Stimulated activated CD4-positive, alpha-beta T cell treated with anti-CD3 and anti-CD28 coated beads, TNF-alpha, amount 100 ng/mL, for 24 hours (primary cell): ENCODE data around the gene G2E3.
A peak's percentile ranks its signal among the peaks of the same experiment; 100 is the strongest.
"Not testable (repeated sequence)": the region's sequence is repeated elsewhere in the genome, so short reads cannot be mapped to it uniquely, and the experiment has no call there.

Source experiments
- DNase-seq, 3 experiments: peaks; one replicate each; pipeline ENCODE4 v3.0.0-alpha.2; 2020; ENCODE audit warnings: low read depth in 3 of 3

The G2E3 gene

DNA sequence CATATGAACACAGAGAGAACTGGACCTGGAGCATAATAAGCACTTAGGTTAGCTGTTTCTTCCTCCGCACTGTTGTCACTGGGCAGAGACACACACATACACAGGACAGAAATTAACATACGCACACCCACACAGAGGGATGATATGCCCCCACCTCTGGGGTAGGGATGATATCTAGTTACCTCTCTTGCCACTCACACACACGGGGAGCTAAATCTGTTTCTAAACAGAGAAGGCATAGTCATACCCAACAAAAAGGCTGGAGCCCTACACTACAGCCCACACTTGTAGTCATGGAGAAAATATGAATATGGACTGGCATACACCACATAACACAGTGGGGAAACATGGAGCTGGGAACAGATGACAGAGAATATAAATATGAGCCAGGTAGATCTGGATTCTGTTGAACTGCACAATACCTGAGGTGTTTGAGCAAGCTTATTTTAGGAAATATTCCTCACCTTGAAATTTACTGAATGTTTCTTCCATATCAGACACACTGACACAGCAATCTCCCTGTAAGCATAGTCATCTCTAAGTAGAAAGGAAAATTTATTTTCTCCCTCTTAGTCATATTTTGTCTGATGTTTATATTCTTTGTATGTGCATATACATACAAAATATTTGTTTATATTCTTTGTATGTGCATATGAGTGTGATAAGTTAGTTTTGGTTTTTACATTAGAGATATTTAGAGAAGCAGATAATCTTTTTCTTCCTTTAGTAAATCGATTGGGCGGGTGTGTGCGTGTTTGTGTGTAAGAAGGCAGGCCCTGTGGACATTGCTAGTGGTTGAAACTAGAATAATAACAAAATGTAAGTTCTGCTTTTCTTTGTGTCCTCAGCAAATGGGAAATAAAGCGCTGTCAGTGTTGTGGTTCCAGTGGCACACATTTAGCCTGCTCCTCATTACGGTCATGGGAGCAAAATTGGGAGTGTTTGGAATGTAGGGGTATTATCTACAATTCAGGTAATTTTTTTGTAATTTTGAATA lies 42.3 kb downstream of the G2E3 start:
- DNase-seq = no peak

DNA sequence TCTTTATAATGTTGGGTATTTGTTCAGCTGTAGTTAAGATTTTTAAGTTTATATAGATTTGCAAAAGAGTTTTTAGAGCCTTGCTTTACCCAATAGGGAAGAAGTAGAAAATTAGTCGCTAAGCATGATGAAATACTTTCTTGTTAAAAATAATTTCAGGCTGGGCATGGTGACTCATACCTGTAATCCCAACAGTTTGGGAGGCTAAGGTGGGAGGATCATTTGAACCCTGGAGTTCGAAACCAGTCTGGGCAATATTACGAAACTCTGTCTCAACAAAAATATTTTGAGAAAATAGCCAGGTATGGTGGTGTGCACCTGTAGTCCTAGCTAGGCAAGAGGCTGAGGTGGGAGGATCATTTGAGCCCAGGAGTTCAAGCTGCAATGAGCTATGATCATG lies 44.4 kb downstream of the G2E3 start:
- no peak for DNase-seq

DNA sequence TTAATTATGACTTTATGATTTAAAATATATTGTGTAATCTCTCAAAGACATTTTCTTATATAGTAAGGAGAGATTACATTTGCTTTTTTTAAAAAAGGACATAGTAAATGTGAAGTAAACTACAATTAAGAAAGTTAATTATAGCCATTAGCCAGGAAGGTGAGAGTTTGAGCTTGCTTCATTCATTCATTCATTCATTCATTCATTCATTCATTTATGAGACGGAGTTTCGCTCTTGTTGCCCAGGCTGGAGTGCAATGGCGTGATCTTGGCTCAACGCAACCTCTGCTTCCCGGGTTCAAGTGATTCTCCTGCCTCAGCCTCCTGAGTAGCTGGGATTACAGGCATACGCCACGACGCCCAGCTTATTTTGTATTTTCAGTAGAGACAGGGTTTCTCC lies 45.7 kb downstream of the G2E3 start:
- DNase-seq = not testable (repeated sequence)

DNA sequence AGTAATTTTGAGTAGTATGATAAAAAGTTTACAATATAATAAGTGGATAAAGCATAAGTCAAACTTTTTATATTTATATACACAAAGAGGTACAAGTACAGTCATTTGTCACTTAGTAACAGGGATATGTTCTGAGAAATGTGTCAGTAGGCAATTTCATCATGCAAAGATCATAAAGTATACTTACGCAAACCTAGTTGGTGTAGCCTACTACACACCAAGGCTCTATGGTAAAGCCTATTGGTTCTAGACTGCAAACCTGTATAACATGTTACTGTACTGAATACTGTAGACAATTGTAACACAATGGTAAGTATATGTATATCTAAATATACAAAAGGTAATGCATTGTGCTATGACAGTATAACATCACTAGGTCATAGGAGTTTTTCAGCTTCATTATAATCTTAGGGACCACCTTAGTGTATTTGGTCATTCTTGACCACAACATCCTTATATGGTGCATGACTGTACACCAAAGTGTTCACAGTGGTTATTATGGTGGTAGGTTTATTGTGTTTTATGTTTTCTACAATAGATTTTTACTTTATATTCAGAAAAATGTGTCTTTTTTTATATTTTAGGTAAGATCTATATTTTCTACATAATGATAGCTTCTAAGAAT lies 48.3 kb downstream of the G2E3 start:
- no peak for DNase-seq

DNA sequence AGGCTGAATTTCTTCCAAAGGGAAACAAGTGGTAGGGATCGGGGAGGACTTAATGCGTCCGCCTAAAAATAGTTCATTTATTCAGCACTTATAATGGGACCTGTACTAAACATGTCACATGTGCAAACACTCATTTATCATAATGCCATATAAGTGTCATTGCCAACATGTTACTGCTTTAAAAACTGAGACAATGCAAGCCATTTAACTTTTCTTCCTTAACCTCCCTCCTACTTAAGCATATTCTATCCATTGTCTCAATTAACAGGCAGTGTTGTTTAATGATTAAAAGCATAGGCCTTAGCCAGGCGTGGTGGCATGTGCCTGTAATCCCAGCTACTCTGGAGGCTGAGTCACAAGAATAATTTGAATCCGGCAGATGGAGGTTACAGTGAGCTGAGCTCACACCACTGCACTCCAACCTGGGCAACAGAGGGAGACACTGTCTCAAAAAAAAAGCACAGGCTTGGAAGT lies 49.6 kb downstream of the G2E3 start:
- DNase-seq = no peak

DNA sequence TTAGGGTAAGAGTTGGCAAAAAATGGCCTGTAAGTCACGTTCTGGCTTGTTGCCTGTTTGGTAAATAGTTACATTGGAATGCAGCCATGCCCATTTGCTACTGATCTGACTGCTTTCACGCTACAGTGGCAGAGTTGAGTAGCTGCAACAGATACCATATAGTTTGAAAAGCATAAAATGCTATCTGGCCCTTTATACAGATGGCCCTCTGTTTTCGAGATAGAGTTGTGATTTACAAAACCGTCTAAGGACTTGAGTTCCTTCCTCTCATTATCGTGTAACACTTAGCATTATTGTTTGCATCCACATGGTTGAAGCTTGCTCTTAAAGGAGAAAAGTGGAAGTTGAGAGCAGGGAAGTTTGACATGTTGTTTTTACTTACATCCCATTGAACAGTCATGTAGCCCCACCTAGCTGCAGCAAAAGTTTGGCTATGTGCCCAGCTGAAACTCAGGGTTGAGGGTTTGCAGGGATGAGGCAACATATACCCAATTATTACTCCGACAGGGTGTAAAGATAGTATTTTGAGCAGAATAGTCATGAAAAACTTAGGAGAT lies 51.9 kb downstream of the G2E3 start:
- no peak for DNase-seq

DNA sequence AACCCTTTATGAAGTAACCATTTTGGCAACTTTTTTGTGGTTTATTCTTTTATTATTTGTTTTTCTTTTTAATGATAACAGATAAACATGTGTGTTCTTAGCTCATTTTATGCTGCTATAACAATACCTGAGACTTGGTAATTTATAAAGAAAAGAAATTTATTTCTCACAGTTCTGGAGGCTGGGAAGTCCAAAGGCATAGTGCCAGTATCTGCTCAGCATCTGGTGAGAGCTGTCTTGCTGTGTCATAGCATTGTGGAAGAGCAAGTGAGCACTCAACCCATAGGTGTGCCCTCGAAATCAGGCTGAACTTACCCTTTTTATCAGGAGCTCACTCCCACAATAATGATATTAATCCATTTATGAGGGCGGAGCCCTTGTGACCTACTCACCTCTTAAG lies 55.2 kb downstream of the G2E3 start:
- DNase-seq = no peak

DNA sequence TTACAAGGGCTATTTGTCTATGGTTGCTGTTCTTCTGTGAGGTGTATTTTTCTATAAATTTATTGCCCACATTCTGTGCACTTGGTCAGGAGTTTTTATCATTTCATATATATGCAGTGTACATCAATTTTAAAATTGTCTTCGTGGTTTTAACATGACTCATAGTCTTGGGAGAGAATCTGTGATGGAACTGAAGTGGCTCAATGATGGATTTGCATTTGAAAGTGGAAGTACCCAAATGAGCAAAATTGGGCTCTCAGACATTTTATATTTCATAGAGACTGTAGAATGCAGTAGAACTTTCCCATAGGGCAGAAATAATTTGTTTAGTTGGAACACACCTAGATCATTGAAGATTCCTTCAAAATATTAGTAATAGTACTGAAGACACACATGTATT lies 61.2 kb downstream of the G2E3 start:
- DNase-seq = no peak

DNA sequence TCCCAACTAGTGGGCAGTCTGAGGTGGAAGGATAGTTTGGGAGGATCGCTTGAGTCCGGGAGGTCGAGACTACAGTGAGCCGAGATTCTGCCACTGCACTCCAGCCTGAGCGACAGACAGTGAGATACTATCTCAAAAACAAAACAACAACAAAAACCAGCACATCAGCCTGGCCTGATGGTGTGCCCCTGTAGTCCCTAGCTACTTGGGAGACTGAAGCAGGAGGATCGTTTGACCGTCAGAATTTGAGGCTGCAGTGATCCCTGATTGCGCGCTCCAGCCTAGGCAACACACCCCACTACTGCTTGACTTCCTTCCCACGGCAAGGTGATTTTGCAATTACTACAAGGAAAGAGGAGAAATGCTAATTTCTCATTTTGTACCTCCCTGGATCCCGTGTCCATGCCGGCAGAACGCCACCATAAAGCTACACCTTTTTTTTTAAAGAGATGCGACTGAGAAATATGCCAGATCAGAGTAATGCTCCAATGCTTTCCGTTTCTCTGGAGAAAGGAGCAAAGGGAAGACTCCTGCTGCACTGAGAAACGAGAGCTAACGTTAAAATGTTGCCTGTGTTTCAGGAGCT lies 62.5 kb downstream of the G2E3 start:
- DNase-seq = no peak

DNA sequence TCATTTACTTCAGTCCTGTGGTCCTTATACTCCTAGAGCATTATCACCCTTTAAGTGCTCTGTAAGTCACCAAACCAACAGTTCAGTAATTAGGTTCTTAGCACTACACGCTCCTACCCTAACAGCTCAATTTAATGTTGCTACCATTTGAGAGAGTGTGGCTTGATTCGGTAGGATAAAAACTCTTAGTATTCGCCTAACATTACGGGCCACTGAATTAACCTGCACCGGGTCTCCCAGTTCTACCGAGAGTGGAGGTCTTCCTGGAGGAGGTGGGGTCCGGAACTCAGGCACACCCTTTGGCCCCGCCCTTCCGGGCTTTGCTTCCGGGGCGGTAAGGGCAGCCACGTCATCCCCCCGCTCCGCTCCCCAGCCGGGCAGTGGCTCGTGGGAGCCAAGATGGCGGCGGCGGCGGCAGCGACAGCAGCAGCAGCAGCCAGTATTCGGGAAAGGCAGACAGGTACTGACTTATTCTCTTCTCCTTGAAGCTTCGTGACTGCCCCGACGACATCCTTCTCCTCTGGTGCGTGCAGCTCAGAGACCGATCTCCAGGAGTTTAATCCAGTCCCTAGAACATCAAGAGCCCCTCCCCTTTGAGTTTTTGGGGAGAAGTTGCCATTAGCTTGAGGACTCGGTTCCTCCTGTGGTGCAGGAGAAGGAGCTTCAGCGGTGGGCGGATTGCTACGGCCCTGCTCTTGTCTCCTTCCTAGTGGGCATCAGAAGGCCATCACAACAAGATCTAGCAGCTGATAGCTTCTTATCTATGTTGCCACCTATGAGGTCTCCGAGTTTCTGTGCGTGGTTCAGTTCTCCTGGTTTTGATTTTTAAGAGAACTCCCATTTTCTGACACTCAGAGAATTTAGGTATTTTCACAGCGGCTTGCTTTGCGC lies 63.2 kb downstream of the G2E3 start, which contains the start of gene SCFD1:
Gene SCFD1 (plus strand): TSS at position 380 of the 891 bp plus-strand sequence. CDS start 20 bp downstream, at position 400.
- peak; percentile 86 to 92 (median 88) for DNase-seq

DNA sequence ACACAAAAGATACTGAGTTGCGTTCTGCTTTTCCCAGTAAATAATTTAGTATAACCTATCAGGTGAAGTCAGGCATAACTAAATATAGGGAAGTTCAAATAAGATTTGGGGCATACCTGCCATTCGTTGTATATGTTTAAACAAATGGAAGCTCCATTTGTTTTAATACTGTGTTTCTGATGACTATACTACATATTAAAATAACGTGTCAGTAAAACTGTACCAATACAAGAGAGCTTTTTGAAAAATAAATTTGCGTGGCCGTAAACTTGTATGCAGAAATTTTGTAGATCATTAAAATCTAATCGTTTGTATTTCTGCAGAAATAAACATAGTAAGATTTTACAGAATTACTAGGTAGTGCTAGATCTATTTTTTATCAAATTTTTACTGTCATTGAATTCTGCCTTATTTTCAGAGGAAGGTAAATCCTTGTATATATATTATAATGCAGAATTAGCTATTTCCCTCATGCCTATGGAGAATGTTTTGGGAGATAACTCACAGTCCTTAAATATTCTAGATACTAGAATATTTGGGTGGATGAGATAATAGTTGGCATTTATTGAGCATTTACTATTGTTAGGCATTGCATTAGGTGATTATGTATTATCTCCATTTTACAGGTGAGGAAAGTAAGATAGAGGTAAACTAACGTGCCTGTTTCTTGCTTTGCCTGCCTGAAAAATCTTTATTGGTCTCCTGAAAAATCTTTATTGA lies 64.6 kb downstream of the G2E3 start:
- no peak for DNase-seq

DNA sequence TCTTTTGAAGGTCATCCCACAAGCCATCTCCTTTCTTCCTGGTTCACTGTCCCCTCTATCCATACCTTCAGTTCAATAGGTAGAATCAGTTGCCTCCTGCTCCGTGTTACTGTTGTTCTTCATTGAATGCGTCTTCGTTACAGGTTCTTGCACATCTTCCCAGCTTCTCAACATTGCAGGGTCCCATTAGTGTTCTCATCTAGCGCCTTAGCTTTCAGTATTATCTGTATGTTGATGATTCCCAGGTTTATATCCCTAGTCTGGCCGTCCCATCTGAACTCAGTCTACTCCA lies 65.1 kb downstream of the G2E3 start:
- DNase-seq = no peak

DNA sequence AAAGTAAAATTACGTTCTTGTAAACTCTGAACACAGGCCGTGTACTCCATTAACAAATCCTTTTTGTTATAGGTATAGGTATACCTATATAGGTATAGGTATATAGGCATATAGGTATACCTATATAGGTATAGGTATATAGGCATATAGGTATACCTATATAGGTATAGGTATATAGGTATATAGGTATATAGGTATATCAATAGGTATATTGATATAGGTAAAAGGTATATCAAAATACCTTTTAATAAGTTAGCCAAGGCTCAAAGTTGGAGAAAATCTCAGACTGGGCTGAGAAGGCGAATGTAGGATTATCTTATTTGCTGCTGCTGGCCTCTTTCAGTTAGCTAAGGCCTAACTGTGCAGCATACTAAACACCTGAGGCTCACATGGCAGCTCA lies 66.6 kb downstream of the G2E3 start:
- DNase-seq = no peak

DNA sequence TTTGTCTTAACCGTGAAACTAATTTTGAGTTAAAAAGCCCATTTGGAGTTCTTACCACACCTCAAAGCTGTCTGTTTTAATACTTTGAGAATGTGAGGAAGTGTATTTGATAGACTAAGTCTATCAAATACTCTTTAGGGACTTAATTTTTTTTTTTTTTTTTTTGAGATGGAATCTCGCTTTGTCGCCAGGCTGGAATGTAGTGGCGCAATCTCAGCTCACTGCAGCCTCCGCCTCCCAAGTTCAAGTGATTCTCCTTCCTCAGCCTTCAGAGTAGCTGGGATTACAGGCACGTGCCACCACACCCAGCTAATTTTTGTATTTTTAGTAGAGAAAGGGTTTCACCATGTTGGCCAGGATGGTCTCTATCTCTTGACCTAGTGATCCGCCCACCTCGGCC lies 70.5 kb downstream of the G2E3 start:
- DNase-seq = not testable (repeated sequence)

DNA sequence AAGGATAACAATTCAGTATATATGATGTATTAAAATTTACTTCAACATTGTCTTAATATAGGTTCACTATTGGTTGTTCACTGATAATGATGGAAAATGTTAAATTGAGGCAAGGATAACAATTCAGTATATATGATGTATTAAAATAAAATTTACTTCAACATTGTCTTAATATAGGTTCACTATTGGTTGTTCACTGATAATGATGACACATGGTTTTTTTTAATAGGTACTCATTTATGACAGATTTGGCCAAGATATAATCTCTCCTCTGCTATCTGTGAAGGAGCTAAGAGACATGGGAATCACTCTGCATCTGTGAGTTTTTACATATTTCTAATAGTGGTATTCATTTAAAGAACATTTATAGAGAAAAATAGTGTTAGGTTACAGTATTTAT lies 71.3 kb downstream of the G2E3 start:
- DNase-seq = no peak

DNA sequence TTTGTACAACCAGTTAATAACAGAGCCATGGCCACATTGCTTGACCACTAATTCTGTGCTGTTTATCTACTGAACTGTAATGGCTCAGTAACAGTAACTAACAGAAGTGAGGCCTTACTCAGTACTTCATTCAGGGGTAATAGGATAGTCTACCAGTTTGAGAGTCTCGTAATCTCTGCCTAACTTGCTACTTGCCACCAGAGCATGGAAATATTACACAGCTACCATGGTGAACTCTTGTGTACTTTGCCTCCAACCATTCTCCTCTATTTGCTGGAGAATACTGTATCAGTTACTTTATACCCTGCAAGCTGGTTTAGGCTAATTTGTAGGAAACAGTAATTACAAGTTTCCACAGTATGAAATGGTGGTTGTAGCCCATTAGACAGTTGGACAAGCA lies 73.8 kb downstream of the G2E3 start:
- DNase-seq = no peak

DNA sequence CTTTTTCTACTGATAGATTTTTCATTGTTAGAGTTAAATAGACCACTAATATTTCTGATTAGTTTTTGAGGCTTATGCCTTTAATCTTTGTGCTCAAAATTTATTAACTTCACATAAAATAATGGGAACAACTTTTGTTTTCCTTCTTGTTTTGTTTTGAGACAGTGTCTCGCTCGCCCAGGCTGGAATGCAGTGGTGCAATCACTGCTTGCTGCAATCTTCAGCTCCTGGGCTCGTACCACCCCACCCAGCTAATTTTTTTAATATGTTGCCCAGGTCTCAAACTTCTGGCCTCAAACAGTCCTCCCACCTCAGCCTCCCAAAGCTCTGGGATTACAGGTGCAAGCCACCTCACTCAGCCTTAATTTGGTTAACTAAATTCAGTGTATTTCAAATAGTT lies 80.0 kb downstream of the G2E3 start:
- DNase-seq = no peak

DNA sequence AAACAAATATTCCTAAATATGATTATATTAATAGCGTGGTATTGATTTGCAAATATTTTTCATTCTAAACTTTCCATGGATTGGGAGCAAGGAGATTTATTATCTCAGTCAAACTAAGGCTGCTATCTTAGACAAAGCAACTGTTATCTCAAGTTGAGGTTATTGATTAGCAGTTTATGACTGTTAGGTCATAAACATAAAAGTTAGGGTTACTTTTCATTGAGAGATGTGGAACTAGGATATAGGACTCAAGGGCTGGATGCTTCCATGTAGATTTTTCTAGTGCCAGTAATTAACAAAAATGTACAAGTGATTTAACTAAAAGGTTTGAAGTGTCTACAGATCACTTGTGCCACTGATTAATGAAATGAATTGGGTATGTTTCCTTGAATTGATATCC lies 82.2 kb downstream of the G2E3 start:
- DNase-seq = no peak

DNA sequence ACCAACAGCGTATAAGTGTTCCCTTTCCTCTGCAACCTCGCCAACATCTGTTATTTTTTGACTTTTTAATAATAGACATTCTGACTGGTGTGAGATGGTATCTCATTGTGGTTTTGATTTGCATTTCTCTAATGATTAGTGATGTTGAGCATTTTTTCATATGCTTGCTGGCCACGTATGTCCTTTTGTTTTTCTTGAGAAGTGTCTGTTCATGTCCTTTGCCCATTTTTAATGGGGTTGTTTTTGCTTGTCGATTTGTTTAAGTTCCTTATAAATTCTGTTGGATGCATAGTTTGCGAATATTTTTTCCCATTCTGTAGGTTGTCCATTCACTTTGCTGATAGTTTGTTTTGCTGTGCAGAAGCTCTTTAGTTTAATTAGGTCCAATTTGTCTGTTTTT lies 85.5 kb downstream of the G2E3 start:
- not testable (repeated sequence) for DNase-seq

DNA sequence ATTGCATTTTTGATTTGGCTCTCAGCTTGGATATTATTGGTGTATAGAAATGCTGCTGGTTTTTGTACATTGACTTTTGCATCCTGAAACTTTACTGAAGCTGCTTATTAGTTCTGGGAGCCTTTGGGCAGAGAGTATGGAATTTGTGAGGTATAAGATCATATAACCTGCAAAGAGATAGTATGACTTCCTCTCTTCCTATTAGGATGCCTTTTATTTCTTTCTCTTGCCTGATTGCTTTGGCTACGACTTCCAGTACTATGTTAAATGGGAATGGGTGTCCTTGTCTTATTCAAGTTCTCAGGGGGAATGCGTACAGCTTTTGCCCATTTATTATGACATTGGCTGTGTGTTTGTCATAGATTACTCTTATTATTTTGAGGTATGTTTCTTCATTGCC lies 86.6 kb downstream of the G2E3 start:
- no peak for DNase-seq

DNA sequence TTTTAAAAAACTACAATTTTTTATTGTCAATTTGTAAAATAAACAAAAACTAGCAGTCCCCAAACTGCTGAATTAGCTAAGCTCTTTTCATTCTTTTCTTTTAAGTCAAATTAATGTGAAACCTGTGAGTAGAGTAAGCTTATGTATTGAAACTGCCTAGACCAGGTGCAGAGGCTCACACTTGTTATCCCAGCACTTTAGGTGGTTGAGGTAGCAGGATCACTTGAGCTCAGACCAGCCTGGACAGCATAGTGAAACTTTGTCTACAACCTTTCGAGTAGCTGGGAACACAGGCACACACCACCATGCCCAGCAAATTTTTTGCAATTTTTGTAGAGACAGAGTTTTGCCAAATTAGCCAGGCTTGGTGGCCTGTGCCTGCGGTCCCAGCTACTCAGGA lies 89.5 kb downstream of the G2E3 start:
- DNase-seq = no peak
